ENCODE measurements around the gene TMEM74B.

GRCh38 chr20:1131354-1131753, 53.4 kb downstream of the TMEM74B start:
- TF ChIP-seq CTCF (IDR thresholded peaks at IDR 0.05) (no peak), POLR2A (IDR thresholded peaks at IDR 0.05) (no peak)

Data from lower leg skin (tissue), 3 donors.